NCI-H1105 (cell line): ENCODE measurements around the gene KLHL28.

Source experiments
- DNase-seq: peaks from one replicate; lab custom pipeline; 2025; lab: John Stamatoyannopoulos, UW

Gene KLHL28

GRCh38 chr14:44961554-44962333 is at the start of gene KLHL28, which contains the start of gene TOGARAM1:
Gene KLHL28 (minus strand): TSS chr14:44961947. CDS start chr14:44945928, 16,019 bp downstream.
Gene TOGARAM1 (plus strand): TSS chr14:44962190. CDS start chr14:44962422, 232 bp downstream.
- DNase-seq, result peak; percentile 100

GRCh38 chr14:45003924-45004323 is 42.2 kb upstream of the KLHL28 start:
- no peak for DNase-seq

GRCh38 chr14:44995770-44996294 is 34.1 kb upstream of the KLHL28 start:
- no peak for DNase-seq

- no peak for DNase-seq
These were observed 33.4 kb upstream of the KLHL28 start for GRCh38 chr14:44995196-44995595.

- no peak for DNase-seq
These were observed 28.8 kb upstream of the KLHL28 start for GRCh38 chr14:44990533-44990932.

- no peak for DNase-seq
These were observed 28.0 kb upstream of the KLHL28 start for GRCh38 chr14:44989497-44990440.

GRCh38 chr14:44988694-44989093 is 26.9 kb upstream of the KLHL28 start:
- DNase-seq, result no peak

- DNase-seq, result no peak
These were observed 20.8 kb upstream of the KLHL28 start for GRCh38 chr14:44982594-44982993.

GRCh38 chr14:44981198-44981597 is 19.5 kb upstream of the KLHL28 start:
- DNase-seq, result no peak

- no peak for DNase-seq
These were observed 18.1 kb upstream of the KLHL28 start for GRCh38 chr14:44979740-44980356.

- no peak for DNase-seq
These were observed 17.5 kb upstream of the KLHL28 start for GRCh38 chr14:44979273-44979672.

GRCh38 chr14:44971459-44971858 is 9.7 kb upstream of the KLHL28 start:
- no peak for DNase-seq

- DNase-seq, result no peak
These were observed 9.2 kb upstream of the KLHL28 start for GRCh38 chr14:44970907-44971306.

- no peak for DNase-seq
These were observed 7.0 kb upstream of the KLHL28 start for GRCh38 chr14:44968714-44969113.

GRCh38 chr14:44966601-44967336 is 5.0 kb upstream of the KLHL28 start:
- DNase-seq, result no peak

- no peak for DNase-seq
These were observed 2.1 kb upstream of the KLHL28 start for GRCh38 chr14:44963775-44964380.

GRCh38 chr14:44963044-44963528 is 1.3 kb upstream of the KLHL28 start:
- DNase-seq, result no peak

- DNase-seq, result peak; percentile 68
These were observed 742 bp upstream of the KLHL28 start for GRCh38 chr14:44962334-44963043.

GRCh38 chr14:44961151-44961553 is 595 bp downstream of the KLHL28 start:
- peak; percentile 39 for DNase-seq

- DNase-seq, result no peak
These were observed 1.1 kb downstream of the KLHL28 start for GRCh38 chr14:44960646-44961045.
